NCI-H146 treated with DMSO at 0.1 percent for 48 hours (cell line): ENCODE results near the gene FTO.

ENCODE experiments used
- DNase-seq: peaks from one replicate; lab custom pipeline; 2025; ENCODE audit not compliant: unreplicated experiment; lab: John Stamatoyannopoulos, UW

The FTO gene

DNA sequence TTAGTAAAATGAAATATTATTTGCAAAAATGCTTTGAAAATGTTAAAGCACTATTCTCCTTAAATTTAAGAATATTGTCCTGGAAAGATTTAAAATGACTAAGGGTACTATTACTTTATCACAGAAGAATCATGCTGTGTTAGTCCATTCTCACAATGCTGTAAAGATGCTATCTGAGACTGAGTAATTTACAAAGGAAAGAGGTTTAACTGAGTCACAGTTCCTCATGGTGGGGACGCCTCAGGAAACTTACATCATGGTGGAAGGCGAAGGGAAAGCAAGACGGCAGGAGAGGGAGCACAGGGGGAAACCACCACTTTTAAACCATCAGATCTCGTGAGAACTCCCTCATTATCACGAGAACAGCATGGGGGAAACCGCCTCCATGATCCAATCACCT is 337.0 kb downstream of the FTO start:
- no peak for DNase-seq

GRCh38 chr16:54048586-54049495 is 344.9 kb downstream of the FTO start:
- peak; percentile 6 for DNase-seq

DNA sequence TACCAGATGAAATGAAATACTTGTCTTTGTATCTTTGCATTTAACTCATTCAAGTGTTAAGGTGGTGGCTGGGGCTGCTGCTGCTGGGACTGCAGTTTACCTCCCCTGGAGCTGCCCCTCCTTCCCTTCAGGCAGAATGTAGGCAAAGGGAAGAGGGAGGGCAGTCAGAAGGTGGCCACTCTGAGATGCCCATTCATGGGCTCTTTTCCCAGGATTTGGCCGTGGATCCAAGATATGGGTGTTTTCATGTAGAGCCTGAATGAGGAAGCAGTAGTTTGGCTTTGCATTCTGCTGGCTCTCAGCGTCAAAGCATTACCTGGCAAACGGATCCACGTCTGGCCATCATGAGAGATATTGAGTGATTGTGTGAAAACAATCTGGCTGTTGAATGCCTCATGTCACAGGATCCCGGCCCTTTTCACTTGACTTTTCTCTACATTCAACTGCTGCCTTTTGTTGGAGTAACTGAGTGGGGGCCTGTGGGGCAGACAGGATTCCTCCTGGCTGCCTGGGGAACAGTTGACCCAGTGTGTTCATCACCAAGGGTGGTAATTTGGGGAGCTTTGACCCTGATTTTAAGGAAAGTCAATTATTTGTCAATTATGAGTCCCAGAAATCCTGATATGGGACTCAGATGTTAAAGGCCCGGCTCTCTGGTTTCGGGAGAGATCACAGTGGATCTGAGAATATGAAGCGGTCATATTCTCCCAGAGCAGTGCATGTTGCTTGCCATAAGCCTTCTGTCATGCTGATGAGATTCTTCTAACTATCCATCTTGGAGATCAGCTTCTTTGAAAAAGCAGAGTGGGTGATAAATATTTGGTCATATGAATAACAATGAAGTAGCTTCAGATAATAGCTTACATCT is 345.9 kb downstream of the FTO start:
- no peak for DNase-seq

- DNase-seq = no peak
These were observed 346.7 kb downstream of the FTO start for GRCh38 chr16:54050459-54051210.

GRCh38 chr16:54051821-54052220 is 347.9 kb downstream of the FTO start:
- no peak for DNase-seq

GRCh38 chr16:54052271-54052670 is 348.3 kb downstream of the FTO start:
- no peak for DNase-seq

- DNase-seq = peak; percentile 81
These were observed 350.2 kb downstream of the FTO start for GRCh38 chr16:54053891-54054820.

DNA sequence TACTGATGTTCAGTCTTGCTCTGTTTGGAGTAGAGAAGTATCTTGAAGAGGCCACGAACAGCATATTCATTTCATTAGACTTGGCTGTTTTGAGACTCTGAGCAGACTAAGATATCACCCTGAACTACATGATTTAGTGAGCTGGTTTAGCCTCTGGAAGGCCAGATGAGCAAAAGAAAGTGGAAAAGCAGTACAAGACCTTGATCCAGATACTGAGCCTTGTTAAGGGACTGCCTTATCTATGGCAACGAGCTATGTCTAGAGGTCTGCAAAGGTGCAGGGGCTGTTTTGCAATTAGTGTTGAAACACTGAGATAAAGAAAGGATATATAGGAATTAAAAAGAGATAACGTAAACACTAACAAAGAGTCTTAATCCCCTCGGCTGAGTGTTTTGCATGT is 351.2 kb downstream of the FTO start:
- no peak for DNase-seq

DNA sequence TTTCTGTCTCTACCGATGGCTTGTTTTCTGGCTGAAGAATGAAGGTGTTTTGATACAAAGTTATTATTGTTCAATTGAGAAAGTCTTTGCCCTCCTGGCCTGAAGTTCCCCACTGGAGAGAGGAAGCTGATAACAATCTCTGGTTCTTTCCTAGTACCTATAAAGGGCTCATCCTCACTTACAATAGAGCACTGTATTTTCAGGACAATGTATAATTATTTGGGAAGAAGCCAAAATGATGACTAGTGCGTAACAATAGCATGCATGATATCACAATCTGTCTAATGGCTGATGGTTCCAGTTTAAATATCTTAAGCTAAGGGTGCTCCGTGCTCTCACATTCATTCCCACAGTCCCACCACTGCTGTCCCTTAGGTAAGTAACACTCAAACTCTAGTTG is 351.9 kb downstream of the FTO start:
- no peak for DNase-seq

DNA sequence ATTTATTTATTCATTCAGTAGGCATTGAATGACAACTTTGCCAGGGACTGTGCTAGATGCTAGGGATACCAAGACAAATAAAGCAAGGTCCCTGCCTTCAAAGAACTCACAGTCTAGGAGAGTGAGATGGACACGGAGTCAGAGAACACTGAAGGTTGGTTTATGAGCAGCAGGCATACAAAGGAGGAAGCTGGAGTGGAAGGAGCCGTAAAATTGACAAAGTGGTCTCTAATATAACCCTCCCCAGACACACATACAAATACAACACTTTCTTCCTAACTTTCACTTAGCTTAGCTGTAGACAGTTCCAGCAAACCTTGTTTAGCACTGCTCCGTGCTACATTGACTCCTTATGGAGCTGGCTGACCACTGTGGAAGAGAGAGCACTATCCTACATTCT is 353.0 kb downstream of the FTO start:
- DNase-seq = no peak

- no peak for DNase-seq
These were observed 355.4 kb downstream of the FTO start for GRCh38 chr16:54059319-54059718.

DNA sequence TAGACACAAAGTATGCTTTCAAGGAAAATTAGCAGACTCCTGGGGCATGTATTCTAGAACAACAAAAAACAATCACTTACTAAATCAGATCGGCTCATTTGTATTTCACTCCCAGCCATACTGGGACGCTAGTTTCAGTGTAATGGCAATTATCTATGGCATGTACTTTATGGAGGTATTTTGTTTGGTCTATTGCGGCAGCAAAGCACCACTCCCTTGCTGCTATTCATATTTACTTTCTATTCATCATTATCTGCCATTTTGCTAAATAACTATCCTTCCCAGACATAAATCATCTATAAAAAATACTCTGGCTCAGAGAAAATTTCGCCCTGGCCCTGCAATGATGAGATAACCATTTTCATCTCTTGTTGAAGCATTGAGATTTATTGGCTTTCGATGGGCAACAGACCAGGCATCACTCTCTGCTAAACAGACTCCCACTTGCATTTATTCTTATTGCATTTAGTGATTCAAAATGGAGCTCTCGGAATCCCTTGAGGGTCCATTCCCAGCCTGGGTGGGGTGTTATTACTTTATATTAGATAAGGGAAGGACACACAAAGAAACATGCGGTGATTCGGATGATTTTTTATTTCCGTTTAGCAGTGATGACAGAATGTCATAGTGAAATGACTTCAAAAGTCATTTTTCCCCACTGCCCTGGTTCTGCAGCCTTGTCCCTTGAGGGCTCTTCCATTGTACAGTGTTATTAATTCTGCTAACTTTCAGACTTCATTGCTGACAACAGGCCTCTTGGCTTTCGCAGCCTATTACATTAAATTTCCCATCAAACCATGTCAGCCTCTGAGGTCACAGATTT is 356.9 kb downstream of the FTO start:
- DNase-seq = no peak

- DNase-seq = no peak
These were observed 357.5 kb downstream of the FTO start for GRCh38 chr16:54061454-54061853.

- peak; percentile 82 for DNase-seq
These were observed 358.7 kb downstream of the FTO start for GRCh38 chr16:54062361-54063278.

DNA sequence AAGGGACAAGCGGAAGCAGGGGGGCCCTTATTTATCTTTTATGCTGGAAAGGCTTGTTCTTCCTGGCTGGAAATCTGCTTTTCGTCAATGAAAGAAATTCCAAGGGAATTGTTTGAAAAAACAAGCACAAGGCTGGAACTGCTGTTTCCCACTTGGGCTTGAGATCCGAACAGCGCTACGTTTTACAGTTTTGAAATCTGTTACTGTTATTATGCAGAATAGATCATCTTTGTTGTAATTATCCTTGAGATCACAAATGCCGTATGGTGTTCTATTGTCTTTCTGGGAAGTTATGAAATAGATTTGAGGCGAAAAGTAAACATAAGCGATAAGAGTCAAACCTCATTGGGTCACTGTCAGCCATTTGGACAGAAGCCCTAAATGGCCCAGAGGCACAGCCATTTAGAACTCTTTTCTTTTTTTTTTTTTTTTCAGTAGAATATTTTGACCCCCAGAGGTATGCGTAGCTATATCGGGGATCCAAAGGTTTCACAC is 359.4 kb downstream of the FTO start:
- DNase-seq = no peak

- DNase-seq = no peak
These were observed 362.6 kb downstream of the FTO start for GRCh38 chr16:54066451-54067105.

DNA sequence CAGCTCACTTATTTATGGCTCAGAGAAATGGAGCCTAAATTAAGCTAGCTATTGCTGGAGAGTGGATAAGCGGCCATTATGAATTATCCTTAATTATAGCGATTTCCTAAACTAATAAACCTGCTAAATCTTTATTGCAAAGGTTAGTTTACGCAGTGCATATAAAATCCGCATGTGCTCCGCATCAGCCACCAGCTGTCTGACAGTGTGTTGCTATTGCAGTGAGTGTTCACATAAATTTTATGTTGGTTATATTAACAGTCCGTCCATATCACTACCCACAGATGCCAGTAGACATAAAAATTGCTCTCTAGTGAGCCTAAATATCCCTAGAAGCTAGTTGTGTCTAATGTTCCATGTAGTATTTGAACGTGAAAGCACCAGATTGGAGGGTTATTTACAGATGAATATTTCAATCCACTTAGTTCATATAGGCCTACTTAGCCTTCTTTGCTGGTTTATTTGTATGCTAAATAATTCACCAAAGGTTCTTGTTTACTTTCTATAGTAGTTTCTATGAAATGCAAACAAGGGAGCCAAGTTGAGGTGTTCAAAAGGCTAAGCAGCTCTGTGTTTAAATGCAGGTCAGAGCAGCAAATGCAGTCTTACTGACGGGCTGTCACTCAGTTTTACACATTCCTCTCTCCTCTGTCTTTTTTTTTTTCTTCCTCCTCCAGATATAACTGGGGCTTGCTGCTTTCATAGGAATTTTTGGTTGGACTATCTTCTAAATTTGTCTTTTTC is 363.5 kb downstream of the FTO start:
- DNase-seq = no peak
